GM12878 (cell line): ENCODE results near the gene CHST15.

ENCODE experiments used
- BMI1 ChIP-seq: fragments of 450-650 bp; IDR thresholded peaks from 2 replicates; pipeline ENCODE4 v1.6.1; 2016; ENCODE audit warnings: mild to moderate bottlenecking, moderate library complexity, borderline replicate concordance
- CEBPB ChIP-seq, 2 experiments: fragments of 150-350 bp in 1 of 2; IDR thresholded peaks; 2 replicates each; pipeline ENCODE4 v1.6.1; 2012 to 2014; ENCODE audit warnings: low read depth in 2 of 2, low read length in 2 of 2, borderline replicate concordance in 1 of 2, inconsistent platforms in 1 of 2
- EZH2 ChIP-seq: IDR thresholded peaks from 2 replicates; pipeline ENCODE4 v1.6.1; 2012; ENCODE audit warnings: low read depth, mild to moderate bottlenecking, control low read depth, inconsistent platforms, low read length, borderline replicate concordance; ENCODE audit not compliant: control insufficient read depth
- HCFC1 ChIP-seq: fragments of 150-350 bp; IDR thresholded peaks from 2 replicates; pipeline ENCODE4 v1.6.1; 2014; ENCODE audit warnings: low read length
- MTA3 ChIP-seq: IDR thresholded peaks from 2 replicates; pipeline ENCODE4 v1.6.1; 2012; ENCODE audit warnings: low read length, inconsistent platforms, borderline replicate concordance
- POLR2A ChIP-seq: IDR thresholded peaks from 2 replicates; pipeline ENCODE4 v1.6.1; 2011; ENCODE audit warnings: low read depth, mild to moderate bottlenecking, low read length
- RCOR1 ChIP-seq: conservative IDR thresholded peaks from 2 replicates; pipeline ENCODE4 v1.6.1; 2012; ENCODE audit warnings: low read depth, low read length, improper control_type of control experiment
- SREBF2 ChIP-seq: IDR thresholded peaks from 2 replicates; pipeline ENCODE4 v1.6.1; 2012; ENCODE audit warnings: mild to moderate bottlenecking, low read length
- STAT1 ChIP-seq: fragments of 450-650 bp; conservative IDR thresholded peaks from 2 replicates; pipeline ENCODE4 v1.6.1; 2014; ENCODE audit warnings: antibody characterized with exemption, mild to moderate bottlenecking
- ZNF24 ChIP-seq: fragments of 450-650 bp; IDR thresholded peaks from 2 replicates; pipeline ENCODE4 v1.6.1; 2017; ENCODE audit warnings: antibody characterized with exemption, mild to moderate bottlenecking
- TF ChIP-seq, protein P1 (sequence below): IDR thresholded peaks from 2 replicates; pipeline ENCODE4 v1.6.1; 2012; ENCODE audit warnings: mild to moderate bottlenecking, low read depth, low read length
- TF ChIP-seq, protein P2 (sequence below): fragments of 450-650 bp; IDR thresholded peaks from 2 replicates; pipeline ENCODE4 v1.6.1; 2017; ENCODE audit warnings: mild to moderate bottlenecking, low read depth, inconsistent platforms; ENCODE audit not compliant: poor library complexity, severe bottlenecking
- TF ChIP-seq, protein P3 (sequence below), 3 experiments: IDR thresholded peaks in 2 of 3; conservative IDR thresholded peaks in 1 of 3; 2 replicates each; pipeline ENCODE4 v1.5.1; 2011; ENCODE audit warnings: low read depth in 3 of 3, low read length in 3 of 3, mild to moderate bottlenecking in 3 of 3, control low read depth in 2 of 3, moderate library complexity in 2 of 3, inconsistent platforms in 1 of 3, mixed read lengths in 1 of 3; ENCODE audit not compliant: control insufficient read depth in 2 of 3, insufficient read depth in 1 of 3; ENCODE audit errors: extremely low read depth in 1 of 3

DNA sequence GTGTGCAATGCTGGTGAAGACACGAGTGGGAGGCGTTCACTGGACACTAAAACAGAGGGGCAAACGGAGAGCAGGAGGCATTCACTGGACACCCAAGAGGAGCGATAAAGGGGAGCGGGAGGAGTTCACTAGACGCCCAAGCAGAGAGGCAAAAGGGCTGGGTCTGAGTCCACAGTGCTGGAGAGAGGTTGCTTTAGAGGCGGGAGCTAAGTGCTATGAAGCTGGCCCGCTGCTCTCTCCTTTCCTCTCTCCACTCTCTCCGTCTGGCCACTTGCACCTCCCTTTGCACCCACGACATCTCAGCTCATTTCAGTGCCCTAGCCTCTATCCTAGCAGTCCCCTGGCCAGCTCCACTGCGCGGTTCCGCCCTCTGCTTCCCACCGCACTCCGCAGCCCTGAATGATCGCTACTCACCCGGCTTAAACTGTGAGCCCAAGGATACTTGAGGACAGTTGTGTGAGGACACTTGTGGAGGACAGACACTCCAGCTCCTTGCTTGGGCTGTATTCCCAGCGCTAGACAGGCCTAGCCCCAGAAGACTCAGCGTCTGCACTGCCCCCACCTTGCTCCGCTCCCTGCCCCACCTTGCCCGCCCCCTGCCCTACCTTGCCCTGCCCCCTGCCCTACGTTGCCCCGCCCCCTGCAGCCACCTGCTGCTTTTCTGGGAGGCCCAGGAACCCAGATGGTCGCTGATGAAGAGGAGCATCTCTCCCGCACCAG is 123.0 kb downstream of the CHST15 start:
- TF ChIP-seq CEBPB (IDR thresholded peaks at IDR 0.05; ENCODE audit: borderline replicate concordance in 1 of 2, low read depth in 2 of 2, low read length in 2 of 2): no peak
- TF ChIP-seq HCFC1: no peak
- no peak for TF ChIP-seq MTA3
- TF ChIP-seq, protein P1, sequence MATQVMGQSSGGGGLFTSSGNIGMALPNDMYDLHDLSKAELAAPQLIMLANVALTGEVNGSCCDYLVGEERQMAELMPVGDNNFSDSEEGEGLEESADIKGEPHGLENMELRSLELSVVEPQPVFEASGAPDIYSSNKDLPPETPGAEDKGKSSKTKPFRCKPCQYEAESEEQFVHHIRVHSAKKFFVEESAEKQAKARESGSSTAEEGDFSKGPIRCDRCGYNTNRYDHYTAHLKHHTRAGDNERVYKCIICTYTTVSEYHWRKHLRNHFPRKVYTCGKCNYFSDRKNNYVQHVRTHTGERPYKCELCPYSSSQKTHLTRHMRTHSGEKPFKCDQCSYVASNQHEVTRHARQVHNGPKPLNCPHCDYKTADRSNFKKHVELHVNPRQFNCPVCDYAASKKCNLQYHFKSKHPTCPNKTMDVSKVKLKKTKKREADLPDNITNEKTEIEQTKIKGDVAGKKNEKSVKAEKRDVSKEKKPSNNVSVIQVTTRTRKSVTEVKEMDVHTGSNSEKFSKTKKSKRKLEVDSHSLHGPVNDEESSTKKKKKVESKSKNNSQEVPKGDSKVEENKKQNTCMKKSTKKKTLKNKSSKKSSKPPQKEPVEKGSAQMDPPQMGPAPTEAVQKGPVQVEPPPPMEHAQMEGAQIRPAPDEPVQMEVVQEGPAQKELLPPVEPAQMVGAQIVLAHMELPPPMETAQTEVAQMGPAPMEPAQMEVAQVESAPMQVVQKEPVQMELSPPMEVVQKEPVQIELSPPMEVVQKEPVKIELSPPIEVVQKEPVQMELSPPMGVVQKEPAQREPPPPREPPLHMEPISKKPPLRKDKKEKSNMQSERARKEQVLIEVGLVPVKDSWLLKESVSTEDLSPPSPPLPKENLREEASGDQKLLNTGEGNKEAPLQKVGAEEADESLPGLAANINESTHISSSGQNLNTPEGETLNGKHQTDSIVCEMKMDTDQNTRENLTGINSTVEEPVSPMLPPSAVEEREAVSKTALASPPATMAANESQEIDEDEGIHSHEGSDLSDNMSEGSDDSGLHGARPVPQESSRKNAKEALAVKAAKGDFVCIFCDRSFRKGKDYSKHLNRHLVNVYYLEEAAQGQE: no peak
- TF ChIP-seq BMI1: no peak
- TF ChIP-seq STAT1: no peak
- TF ChIP-seq EZH2: no peak
- no peak for TF ChIP-seq POLR2A
- TF ChIP-seq, protein P2, sequence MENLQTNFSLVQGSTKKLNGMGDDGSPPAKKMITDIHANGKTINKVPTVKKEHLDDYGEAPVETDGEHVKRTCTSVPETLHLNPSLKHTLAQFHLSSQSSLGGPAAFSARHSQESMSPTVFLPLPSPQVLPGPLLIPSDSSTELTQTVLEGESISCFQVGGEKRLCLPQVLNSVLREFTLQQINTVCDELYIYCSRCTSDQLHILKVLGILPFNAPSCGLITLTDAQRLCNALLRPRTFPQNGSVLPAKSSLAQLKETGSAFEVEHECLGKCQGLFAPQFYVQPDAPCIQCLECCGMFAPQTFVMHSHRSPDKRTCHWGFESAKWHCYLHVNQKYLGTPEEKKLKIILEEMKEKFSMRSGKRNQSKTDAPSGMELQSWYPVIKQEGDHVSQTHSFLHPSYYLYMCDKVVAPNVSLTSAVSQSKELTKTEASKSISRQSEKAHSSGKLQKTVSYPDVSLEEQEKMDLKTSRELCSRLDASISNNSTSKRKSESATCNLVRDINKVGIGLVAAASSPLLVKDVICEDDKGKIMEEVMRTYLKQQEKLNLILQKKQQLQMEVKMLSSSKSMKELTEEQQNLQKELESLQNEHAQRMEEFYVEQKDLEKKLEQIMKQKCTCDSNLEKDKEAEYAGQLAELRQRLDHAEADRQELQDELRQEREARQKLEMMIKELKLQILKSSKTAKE: no peak
- no peak for TF ChIP-seq ZNF24
- TF ChIP-seq SREBF2: no peak
- TF ChIP-seq, protein P3, sequence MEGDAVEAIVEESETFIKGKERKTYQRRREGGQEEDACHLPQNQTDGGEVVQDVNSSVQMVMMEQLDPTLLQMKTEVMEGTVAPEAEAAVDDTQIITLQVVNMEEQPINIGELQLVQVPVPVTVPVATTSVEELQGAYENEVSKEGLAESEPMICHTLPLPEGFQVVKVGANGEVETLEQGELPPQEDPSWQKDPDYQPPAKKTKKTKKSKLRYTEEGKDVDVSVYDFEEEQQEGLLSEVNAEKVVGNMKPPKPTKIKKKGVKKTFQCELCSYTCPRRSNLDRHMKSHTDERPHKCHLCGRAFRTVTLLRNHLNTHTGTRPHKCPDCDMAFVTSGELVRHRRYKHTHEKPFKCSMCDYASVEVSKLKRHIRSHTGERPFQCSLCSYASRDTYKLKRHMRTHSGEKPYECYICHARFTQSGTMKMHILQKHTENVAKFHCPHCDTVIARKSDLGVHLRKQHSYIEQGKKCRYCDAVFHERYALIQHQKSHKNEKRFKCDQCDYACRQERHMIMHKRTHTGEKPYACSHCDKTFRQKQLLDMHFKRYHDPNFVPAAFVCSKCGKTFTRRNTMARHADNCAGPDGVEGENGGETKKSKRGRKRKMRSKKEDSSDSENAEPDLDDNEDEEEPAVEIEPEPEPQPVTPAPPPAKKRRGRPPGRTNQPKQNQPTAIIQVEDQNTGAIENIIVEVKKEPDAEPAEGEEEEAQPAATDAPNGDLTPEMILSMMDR (IDR thresholded peaks at IDR 0.05 in 2 of 3, conservative IDR thresholded peaks at IDR 0.05 in 1 of 3; ENCODE audit: control insufficient read depth in 2 of 3, extremely low read depth in 1 of 3, insufficient read depth in 1 of 3, low read depth in 3 of 3, low read length in 3 of 3): no peak
- TF ChIP-seq RCOR1: no peak
